PFSK-1 (cell line): Measurements from ENCODE around the gene NDOR1.

Experiments
- FOXP2 ChIP-seq: optimal IDR thresholded peaks from 2 replicates; pipeline ENCODE3; 2011; ENCODE audit warnings: borderline replicate concordance, control low read depth, inconsistent platforms; ENCODE audit not compliant: insufficient read depth; ENCODE audit errors: extremely low read length, extremely low read depth
- POLR2AphosphoS5 ChIP-seq: IDR thresholded peaks from 2 replicates; pipeline ENCODE4 v1.6.1; 2012; ENCODE audit warnings: low read depth, mild to moderate bottlenecking, control low read depth, low read length, moderate library complexity
- SIN3A ChIP-seq: IDR thresholded peaks from 2 replicates; pipeline ENCODE4 v1.6.1; 2012; ENCODE audit warnings: mild to moderate bottlenecking, low read length, moderate library complexity, borderline replicate concordance; ENCODE audit not compliant: insufficient read depth
- TAF1 ChIP-seq: IDR thresholded peaks from 2 replicates; pipeline ENCODE4 v1.6.1; 2012; ENCODE audit warnings: low read length, control low read depth, borderline replicate concordance; ENCODE audit not compliant: insufficient read depth
- TF ChIP-seq, protein P1 (sequence below), 2 experiments: IDR thresholded peaks; 2 replicates each; pipeline versions ENCODE4 v1.6.1 to v1.8.0; 2011 to 2012; ENCODE audit warnings: low read depth in 2 of 2, low read length in 2 of 2, control low read depth in 1 of 2, inconsistent platforms in 1 of 2, mild to moderate bottlenecking in 1 of 2, moderate library complexity in 1 of 2; ENCODE audit not compliant: insufficient read depth in 1 of 2

NDOR1 gene

DNA sequence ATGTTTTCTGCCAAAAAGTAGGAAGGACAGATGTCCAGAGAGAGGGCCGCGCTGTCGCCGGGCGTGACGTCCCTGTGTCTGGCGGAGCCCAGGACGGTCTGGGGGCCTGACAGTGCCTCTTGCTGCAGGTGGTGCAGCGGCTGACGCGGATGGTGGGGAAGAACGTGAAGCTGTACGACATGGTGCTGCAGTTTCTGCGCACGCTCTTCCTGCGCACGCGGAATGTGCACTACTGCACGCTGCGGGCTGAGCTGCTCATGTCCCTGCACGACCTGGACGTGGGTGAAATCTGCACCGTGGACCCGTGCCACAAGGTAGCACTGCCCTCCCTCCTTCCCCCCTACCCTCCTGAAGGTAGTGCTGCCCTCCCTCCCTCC, 57.4 kb downstream of the NDOR1 start:
- no peak for TF ChIP-seq FOXP2
- no peak for TF ChIP-seq TAF1
- TF ChIP-seq, protein P1, sequence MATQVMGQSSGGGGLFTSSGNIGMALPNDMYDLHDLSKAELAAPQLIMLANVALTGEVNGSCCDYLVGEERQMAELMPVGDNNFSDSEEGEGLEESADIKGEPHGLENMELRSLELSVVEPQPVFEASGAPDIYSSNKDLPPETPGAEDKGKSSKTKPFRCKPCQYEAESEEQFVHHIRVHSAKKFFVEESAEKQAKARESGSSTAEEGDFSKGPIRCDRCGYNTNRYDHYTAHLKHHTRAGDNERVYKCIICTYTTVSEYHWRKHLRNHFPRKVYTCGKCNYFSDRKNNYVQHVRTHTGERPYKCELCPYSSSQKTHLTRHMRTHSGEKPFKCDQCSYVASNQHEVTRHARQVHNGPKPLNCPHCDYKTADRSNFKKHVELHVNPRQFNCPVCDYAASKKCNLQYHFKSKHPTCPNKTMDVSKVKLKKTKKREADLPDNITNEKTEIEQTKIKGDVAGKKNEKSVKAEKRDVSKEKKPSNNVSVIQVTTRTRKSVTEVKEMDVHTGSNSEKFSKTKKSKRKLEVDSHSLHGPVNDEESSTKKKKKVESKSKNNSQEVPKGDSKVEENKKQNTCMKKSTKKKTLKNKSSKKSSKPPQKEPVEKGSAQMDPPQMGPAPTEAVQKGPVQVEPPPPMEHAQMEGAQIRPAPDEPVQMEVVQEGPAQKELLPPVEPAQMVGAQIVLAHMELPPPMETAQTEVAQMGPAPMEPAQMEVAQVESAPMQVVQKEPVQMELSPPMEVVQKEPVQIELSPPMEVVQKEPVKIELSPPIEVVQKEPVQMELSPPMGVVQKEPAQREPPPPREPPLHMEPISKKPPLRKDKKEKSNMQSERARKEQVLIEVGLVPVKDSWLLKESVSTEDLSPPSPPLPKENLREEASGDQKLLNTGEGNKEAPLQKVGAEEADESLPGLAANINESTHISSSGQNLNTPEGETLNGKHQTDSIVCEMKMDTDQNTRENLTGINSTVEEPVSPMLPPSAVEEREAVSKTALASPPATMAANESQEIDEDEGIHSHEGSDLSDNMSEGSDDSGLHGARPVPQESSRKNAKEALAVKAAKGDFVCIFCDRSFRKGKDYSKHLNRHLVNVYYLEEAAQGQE (IDR thresholded peaks at IDR 0.05; ENCODE audit: insufficient read depth in 1 of 2, low read depth in 2 of 2, low read length in 2 of 2) = no peak
- no peak for TF ChIP-seq SIN3A
- no peak for TF ChIP-seq POLR2AphosphoS5

DNA sequence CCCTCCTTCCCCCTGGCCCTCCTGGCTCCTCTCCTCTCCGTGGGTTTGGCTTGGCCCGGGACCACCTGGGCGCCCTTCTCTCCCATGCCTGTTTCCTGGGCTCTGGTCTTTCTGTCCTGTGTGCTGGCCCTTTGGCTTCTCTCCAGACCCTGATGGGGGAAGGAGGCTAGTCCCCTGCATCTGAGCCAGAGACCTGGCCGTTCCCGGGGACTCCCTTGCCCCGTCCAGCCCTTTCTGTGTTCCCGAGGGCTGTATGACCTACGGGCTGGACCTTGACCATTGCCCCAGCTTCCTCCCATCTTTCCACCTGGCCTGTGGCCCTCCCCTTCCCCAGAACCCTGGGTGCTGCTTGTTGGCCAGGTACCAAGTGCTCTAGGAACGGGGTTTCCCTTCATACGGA, 58.0 kb downstream of the NDOR1 start:
- TF ChIP-seq SIN3A (no peak), POLR2AphosphoS5 (no peak), FOXP2 (no peak), TAF1 (no peak)
- TF ChIP-seq, protein P1 (IDR thresholded peaks at IDR 0.05; ENCODE audit: insufficient read depth in 1 of 2, low read depth in 2 of 2, low read length in 2 of 2) = no peak

DNA sequence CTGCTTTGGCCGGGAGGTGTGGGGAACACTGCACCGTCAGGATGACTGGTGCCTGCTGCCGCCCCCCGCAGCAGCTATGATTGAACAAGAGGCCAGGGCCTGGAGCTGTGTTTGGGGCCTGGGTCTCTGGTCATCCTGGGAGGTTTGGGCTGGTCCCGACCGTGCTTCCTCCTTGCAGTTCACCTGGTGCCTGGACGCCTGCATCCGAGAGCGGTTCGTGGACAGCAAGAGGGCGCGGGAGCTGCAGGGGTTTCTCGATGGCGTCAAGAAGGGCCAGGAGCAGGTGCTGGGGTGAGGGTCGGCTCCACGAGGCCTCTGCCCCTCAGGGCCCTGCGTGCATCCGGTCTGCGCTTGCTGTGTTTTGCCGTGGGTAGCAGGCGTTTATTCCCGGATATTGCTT, 58.6 kb downstream of the NDOR1 start:
- no peak for TF ChIP-seq POLR2AphosphoS5
- no peak for TF ChIP-seq SIN3A
- TF ChIP-seq, protein P1 (IDR thresholded peaks at IDR 0.05; ENCODE audit: insufficient read depth in 1 of 2, low read depth in 2 of 2, low read length in 2 of 2) = no peak
- TF ChIP-seq TAF1 = no peak
- TF ChIP-seq FOXP2 = no peak

DNA sequence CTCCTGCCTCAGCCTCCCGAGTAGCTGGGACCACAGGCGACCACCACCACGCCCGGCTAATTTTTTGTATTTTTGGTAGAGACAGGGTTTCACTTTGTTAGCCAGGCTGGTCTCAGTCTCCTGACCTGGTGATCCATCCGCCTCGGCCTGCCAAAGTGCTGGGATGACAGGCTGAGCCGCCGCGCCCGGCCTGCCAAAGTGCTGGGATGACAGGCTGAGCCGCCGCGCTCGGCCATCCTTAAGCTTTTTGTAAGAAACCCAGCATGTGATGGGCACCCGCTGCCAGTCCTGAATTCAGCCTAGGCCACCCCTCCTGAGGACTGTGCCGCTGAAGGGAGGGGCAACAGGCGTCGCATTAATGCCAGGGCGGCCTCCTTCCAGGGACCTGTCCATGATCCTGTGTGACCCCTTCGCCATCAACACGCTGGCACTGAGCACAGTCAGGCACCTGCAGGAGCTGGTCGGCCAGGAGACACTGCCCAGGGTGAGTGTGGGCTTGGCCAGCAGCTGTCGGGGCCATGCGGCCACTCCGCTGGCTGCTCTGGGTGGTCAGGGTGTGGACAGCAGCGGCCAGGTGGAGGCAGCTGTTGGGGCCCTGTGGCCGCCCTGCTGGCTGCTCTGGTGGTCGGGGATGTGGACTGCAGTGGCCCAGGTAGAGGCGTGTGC, 60.1 kb downstream of the NDOR1 start:
- TF ChIP-seq SIN3A (no peak), FOXP2 (no peak), POLR2AphosphoS5 (no peak)
- TF ChIP-seq, protein P1 (IDR thresholded peaks at IDR 0.05; ENCODE audit: insufficient read depth in 1 of 2, low read depth in 2 of 2, low read length in 2 of 2) = no peak

DNA sequence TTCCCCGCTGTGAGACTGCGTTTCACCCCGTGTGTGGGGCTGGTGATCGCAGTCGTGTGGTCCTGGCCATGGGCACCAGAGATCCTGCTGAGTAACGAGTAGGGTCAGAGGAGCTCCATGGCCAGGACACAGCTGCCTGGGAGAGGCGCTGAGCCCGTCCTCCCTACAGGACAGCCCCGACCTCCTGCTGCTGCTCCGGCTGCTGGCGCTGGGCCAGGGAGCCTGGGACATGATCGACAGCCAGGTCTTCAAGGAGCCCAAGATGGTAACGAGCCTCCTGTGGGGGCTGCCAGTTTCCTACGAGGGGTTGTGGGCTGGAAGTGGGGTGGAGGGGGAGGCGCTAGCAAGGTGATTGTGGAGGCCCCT, 60.6 kb downstream of the NDOR1 start:
- no peak for TF ChIP-seq POLR2AphosphoS5
- TF ChIP-seq SIN3A = no peak
- no peak for TF ChIP-seq TAF1
- TF ChIP-seq, protein P1 (IDR thresholded peaks at IDR 0.05; ENCODE audit: insufficient read depth in 1 of 2, low read depth in 2 of 2, low read length in 2 of 2) = no peak
- TF ChIP-seq FOXP2 = no peak
